Activated CD4-positive, alpha-beta T cell treated with anti-CD3 and anti-CD28 coated beads, Interleukin-10, Interleukin-2, amounts not matched to agents 100 ng/mL and 50 ng/mL, durations not matched to agents 16 hours and 8 hours (primary cell): ENCODE measurements around the gene COBL.
"Not testable (repeated sequence)": the region's sequence is repeated elsewhere in the genome, so short reads cannot be mapped to it uniquely, and the experiment has no call there.

ENCODE experiments used
- DNase-seq: peaks from one replicate; pipeline ENCODE4 v3.0.0-alpha.2; 2020

The COBL gene

DNA sequence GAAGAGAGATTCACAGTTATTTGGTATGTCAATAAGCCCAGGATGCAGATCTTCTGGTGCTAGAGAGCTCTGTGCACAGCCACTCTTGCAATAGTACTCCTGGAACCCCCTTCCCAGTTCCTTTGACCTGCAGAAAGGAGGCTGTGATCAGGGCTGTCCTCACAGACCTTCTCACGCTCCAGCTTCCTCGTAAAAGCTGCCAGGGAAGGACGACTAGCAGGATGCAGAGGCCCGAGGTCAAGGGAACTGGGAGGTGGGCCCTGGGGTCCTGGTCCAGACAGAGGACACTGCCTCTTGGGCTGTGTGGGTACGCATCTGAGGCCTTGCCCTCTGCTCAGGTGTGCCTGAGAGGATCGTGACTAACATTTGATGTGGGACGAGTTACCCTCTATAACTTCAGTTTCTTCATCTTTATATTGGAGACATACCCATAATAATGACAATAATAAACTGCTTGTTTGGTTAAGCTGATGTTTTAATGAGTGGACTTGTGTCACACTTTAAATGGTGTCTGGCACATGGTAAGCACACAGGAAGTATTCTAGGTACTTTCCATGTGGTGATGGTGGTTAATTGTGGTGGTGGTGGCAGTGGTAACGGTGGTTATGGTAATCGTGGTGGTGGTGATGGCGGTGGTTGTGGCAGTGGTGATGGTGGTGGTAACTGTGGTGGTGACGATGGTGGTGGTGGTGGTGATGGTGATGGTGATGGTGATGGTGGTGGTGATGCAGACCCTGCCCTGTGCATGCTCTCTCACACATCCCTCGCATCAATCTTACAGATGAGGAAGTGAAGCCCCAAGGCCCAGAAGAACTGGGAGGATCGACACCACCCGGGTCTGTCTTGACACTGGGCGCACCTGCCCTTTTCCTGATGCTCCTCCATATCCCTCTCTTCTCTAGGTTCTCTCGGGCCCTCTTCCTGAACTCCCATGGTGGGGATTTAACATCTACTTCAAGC is 298.8 kb downstream of the COBL start:
- peak; percentile 8 for DNase-seq

DNA sequence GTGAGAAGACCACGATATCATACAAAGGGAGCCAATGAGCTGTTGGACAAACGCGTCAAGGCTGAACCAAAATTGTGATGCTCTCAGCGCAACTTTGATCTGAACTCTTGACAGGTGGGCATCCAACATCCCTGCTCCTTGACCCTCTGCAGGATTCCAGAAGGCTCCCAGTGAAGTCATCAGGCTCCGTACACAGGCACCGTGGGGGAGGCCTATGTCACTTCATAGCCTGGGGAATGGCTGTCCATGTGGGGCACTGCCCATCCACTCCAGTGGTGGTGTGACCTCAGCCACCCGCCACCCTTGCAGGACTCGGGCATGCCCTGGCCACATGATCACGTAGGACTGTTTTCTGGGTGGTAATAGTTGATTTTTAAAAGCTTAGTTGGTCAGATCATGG is 300.1 kb downstream of the COBL start:
- no peak for DNase-seq

GRCh38 chr7:51015581-51015980 is 301.0 kb downstream of the COBL start:
- DNase-seq, result no peak

DNA sequence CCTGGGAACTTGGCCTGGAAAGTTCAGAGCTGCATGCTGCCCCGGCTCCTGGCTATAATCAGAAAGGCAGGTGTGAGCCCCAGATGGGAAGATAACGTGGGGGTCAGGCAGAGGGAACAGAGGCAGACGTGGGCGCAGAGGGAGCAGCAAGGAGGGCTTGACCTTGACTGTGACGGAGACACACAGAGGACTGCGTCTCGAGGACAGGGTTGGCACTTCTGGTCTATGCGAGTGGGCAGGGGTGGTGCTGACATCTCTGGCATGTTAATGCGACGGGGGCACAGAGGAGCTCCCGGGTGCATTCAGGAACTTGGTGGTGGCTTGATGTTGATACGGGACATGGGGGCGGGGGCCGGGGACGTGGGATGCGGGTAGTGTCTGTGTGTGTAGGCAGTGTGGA is 301.8 kb downstream of the COBL start:
- no peak for DNase-seq

DNA sequence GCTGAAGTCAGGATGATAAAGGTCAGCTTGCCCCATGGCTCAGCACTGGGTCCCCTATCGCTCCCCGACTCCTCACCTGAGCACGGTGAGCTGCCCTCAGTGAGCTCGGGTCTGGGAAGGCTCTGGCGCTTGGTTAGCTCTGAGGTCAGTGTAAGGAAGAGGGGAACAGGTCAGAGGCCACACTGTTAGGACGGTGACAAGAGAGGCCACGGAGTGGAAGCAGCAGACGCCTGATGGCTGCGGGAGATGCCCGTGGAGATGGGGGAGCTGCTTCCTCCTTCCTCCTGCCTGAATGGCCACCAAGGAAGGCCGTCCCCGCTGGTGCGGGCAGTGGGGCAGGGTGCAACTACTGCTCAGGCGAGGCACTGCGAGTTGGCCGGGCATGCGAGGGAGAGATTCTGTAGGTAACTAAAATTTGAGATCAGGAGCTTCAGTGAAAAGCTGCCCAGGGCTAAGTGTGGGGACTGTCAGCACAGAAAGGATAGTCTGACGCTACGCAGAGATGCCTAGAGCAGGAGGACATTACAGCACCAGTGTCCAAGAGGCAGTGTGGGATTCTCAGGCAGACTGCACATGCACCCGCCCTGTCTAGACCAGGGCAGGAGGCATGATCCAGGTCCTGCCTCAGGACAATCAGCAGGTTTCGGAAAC is 302.6 kb downstream of the COBL start:
- DNase-seq, result no peak

DNA sequence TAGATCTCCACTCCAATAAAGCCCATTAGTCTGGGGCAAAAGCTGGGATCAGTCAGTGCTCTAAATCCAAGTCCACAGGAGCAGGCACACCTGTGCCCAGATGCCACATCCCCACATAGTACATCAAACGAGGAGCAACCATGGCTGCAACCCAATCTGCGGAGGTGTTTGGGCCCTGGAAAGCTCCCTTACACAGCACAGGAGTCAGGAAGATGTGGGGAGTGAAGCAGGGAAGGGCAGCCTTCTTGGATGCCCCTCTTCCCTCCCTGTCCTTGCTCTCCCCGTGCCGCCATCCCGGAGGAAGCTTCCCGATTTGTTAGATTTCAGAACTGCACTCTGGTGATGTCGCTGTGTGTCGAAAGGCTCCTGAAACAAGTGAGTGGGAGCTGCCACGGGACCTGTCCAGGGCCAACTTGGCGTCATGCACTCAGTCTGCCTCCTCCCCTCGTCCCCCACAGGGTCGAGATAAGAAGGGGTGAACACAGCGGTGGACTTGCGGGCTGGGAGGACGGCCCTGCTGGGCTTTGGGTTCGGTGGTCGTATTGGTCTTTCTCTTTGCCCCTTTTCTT is 303.3 kb downstream of the COBL start:
- DNase-seq, result no peak

DNA sequence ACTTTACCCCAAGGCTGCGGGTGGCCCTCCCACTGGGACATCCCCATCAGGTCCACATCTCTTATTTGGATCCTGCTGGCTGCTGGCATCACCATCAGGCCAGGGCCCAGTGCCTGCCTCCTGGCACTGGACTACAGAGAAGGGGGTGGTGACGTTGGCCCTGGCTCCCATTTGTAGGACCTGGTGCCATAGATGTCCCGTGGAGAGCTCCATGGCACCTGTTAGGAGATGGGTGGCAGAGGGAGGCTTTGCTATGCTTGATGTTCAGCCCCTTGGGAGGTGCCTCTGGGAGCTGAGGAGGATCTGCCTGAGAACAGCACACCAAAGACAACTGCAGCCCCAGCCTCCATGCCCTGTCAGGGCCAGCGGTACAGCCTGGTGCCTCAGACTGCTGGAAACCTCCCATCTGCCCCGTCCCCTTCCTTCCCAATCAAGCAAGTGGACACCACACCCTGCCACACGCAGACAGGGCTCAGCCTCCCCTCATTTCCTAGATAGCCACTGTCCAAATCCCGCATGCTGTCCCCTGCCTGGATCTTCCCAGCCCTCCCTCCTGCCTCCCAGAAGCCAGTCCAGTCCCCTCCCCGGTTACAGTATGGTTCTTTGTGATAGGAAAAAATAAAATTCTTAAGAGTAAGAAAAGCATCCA is 303.9 kb downstream of the COBL start:
- no peak for DNase-seq

DNA sequence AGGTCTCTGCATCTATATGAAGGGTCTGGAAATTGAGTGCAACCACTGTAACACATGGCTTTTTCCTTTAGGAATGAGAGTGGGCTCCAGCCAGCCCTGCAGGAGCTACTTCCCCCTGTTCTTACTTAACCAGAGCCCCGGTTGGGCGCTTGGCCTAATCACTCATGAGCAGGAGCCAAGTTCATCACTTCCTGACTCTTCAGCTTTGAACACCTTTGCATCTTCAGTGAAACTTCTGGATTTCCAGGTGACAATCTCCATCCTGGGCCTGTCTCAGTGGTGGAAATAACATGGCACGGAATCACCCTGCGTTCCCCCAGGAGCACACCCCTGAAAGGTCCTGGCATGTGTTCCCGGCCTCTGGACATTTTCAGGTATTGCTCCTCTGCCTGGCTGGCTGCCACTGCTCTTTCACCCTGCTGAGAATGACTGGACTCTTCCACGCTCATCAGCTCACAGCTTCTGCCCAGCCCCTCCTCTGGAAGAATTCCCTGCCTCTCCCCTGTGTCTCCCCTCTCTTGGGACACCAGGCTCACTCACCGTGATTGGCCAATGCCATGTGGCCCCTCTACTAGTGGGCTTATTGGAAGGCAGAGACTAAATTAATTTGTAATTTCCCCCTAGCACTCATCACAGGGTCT is 304.8 kb downstream of the COBL start:
- no peak for DNase-seq

DNA sequence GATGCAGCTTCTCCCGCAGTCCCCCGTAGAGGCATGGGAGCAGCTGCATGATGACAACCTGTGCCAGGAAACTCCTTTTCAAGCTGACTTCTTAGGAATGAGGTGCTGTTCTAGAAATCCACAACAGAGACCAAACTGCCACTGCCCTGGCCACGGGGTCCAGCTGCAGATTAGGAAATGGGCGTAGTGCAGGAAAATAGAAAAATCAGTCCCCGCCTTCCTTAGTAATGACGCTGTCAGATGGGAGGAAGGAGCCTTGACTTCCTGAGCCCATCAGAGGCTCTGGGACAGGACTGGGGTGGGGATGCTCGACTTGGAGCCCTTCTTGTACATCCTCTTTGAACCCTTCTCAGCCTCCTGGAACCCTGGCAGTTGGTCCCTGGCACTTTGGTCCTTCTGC is 306.1 kb downstream of the COBL start:
- no peak for DNase-seq

- DNase-seq, result no peak
Observed at GRCh38 chr7:51009716-51010496, 306.7 kb downstream of the COBL start.

GRCh38 chr7:51007551-51008505 is 308.8 kb downstream of the COBL start:
- DNase-seq, result no peak

DNA sequence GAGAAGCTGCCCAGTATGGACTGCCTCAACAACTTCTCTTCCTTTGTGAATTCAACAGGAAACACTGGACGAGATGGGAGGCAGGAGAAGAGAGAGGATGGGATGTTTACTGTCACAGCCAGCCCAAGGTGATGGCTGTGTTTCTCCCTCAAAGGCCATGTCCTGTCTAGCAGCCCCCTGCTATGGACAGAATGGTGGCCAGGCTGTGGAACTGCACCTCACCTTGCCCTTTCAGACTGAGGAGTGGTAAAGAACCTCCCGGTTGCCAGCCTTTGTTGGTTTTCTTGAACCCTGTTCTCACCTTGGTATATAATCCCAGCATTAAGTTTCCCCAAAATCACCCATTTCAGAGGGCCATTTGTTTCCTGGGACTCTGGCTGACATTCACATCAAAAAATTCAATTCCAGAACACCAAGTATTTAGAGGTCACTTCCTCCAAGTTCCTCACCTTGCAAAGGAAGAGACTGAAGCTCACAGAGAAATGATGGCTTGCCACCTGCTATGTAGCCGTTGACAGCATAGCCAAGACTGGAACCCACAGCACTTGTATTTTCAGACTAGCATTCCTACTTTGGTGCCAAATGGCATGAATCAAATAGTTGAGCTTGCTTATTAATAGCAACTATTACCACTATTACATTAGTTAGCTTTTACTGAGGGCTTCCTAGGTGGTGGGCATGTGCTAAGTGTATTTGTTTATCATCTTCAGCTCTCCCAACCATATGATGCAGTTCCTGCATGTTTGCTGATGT is 309.9 kb downstream of the COBL start:
- DNase-seq, result no peak

GRCh38 chr7:51005074-51005473 is 311.5 kb downstream of the COBL start:
- DNase-seq, result no peak

- no peak for DNase-seq
Observed at GRCh38 chr7:51000956-51001355, 315.7 kb downstream of the COBL start.

DNA sequence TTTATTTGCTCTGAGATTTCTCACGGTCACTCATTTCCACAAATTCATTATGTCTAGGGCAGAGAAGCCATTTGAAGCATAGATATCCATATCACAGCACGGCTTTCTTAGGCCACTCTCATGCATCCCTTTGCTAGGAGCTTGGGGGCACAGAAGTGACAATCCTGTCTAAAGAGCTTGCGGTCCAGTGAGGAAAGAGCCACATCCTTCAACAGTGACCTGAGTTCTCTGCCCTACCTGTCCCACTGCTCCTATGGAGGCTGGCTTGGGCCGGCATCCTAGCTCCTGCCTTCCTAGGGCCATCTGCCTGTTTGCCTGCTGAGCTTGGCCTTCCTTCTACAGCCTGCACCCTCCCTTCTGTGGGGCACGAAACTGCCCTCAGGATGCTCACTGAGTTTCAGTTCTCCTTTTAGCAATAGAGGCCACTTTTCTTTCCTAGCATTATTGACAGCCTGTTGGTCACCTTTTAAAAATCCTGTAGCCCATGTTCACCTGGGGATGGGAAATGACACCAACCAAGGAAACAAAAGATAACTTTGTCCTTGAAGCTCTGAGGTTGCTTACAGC is 321.8 kb downstream of the COBL start:
- no peak for DNase-seq

DNA sequence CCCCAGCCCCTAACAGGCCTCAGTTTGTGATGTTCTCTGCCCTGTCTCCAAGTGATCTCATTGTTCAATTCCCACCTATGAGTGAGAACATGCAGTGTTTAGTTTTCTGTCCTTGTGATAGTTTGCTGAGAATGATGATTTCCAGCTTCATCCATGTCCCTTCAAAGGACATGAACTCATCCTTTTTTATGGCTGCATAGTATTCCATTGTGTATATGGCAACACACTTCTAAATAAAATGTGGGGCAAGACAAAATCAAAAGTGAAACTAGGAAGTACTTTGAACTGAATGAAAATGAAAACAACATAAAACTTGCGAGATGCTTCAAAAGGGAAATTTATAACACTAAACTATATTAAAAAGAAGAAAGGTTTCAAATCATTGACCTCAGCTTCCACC is 326.4 kb downstream of the COBL start:
- DNase-seq, result not testable (repeated sequence)

- no peak for DNase-seq
Observed at GRCh38 chr7:50988988-50989387, 327.6 kb downstream of the COBL start.

- no peak for DNase-seq
Observed at GRCh38 chr7:50988465-50988864, 328.1 kb downstream of the COBL start.

- no peak for DNase-seq
Observed at GRCh38 chr7:50985096-50985495, 331.5 kb downstream of the COBL start.

- no peak for DNase-seq
Observed at GRCh38 chr7:50983850-50984249, 332.8 kb downstream of the COBL start.
